SIG-M5 treated with dmso at 0.1 percent for 504 hours (cell line): ENCODE results near the gene RBM19.

Experiments
- DNase-seq: peaks from one replicate; lab custom pipeline; 2025; ENCODE audit not compliant: unreplicated experiment; lab: John Stamatoyannopoulos, UW

Gene RBM19

DNA sequence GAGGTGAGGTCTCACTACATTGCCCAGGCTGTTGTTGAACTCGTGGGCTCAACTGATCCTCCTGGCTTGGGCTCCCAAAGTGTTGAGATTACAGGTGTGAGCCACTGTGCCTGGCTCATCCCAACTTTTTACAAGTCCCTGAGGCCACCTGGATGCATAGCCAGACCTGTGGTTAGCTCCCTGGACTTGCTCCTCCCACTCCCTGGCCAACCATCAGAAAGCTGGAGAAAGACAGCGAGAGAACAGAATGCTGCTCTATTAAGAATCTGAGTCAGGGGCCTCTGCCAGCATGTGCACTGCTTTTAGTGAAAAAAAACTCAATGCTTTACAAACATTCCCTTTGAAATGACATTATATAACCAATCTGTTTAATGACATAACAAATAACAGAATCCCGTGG is 78.2 kb downstream of the RBM19 start:
- DNase-seq = no peak

DNA sequence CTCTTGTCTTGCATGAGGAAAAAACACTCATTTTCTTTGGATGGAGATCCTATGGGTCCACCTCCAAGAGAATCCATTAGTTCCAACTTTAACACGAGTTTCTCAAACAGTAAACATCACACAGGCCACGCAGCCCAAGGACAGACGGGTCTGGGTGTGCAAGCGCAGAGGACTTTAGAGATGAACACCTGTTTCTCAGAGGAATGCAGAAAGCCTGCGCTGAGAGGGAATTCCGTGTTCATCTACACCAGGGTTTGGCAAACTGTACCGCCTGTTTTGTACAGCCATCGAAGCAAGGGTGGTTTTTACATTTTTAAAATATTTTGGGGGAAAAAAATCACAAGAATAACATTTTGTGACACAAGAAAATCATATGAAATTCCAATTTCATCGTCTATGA is 79.4 kb downstream of the RBM19 start:
- DNase-seq = no peak

GRCh38 chr12:113884392-113884791 is 81.7 kb downstream of the RBM19 start:
- DNase-seq = no peak

- no peak for DNase-seq
Measured at GRCh38 chr12:113882690-113883089, 83.4 kb downstream of the RBM19 start.

- DNase-seq = no peak
Measured at GRCh38 chr12:113880988-113881962, 84.8 kb downstream of the RBM19 start.

DNA sequence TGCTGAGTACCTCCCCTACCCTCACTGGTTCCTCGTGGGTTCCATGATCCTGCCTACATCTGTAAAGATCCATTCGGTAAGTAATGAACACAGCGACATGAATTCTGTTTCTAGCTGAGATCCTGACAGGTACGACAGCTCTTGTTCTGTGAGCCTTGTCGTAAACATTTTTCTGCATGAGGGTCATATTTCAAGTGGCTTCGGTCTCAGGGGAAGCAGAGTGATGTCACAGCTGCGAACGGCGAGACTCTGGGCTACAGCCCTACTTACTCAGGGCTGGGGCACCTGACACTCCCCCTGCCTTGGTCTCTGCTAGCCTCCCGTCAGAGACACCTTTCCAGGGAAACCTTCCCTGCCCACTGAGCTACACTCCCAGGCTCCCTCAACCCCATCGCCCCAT is 85.8 kb downstream of the RBM19 start:
- no peak for DNase-seq

DNA sequence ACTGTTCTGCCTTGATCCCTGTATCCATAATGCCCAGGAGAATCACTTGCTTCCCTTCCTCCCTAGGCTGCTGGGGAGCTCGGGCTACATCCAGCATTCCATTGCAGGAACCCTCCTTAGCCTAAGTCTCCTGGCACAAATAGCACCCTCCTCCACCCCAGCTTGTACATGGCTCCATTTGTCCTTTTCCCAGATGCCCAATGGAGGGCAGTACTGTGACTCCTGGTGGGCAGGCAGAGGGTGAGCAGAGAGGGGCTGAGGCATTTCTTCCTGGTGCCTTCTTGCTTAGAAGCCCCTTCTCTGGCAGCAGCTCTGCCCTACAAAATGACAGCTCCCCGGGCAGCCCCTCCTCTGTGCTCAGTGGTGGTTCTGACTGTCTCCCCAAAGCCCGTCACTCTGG is 86.5 kb downstream of the RBM19 start:
- DNase-seq = no peak

DNA sequence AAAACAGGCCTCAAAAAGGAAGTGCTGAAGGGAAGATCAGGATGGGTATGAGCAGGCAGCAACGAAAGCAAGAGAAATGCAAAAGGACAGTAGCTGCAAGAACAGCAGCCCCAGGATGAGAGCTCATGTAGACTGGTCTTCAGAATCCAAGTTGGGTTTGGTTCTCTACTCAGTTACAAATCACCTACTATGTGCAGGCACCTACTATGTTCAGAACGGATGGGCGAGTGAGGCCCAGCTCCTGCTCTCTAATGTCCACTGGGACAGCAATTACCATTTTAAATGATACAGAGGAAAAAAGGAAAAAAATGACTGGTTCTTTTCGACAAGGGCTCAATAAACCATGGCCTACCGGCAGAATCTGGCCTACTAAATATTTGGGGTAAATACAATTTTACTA is 88.5 kb downstream of the RBM19 start:
- no peak for DNase-seq

DNA sequence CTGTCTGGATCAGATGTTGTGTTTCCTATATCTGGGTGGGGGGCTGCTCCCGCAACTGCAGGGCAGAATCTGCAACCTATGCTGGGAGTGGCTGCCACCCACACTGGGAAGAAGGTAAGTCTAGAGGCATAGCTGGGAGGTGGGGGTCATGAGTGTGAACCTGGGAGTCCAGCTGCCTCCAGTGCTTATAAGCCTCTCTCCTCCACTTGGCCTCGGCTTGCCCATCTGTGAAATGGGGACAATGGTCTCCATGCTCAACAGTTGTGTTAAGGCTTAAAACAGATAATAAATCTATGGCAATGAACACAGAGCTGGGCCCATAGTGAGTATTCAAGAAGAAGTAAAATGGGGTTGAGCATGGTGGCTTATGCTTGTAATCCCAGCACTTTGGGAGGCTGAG is 90.0 kb downstream of the RBM19 start:
- DNase-seq = no peak

DNA sequence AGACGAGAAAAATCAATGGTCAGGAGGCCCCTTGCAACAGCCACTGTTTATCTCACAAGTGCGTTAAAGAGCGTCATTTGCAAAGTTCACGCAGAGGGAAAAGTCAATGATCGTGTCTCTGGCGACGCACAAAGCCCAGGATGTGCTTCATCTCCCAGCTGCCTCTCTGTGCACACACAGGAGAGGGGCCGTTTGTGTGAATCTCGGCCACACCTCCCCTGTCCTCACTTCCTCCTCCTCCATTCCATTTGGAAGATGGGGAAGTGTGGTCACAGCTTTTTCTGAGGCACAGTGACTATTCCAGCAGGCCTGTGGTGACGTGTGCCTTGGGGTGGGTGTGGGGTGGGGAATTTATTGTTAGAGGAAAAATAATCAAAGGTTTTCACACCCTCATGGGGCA is 90.4 kb downstream of the RBM19 start:
- no peak for DNase-seq

DNA sequence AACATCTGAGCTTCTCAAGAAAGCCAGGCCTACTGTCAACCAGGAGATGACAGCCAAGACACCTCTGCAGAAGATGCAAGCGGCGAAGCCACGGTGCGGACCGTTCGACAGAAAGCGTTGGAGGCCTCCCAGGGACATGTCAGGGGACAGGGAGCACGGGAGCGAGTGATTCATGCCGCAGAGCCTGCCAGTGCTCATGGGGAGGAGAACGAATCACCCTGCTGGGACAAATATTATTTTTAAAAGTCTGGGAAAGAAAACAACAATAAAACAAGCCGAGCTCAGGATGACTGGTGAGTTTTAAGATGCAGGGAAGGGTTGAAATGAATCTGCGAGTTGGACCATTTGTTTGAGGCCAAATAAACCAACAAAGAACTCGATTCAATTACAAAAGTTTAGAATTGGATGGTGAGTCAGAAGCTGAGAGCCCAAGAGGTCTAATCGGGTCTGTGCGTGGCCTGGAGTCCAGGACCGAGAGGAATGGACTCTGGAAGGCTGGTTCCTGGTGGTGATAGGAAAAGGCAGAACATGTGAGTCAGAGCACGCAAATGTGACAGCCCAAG is 91.0 kb downstream of the RBM19 start:
- DNase-seq = no peak

- no peak for DNase-seq
Measured at GRCh38 chr12:113874326-113874725, 91.8 kb downstream of the RBM19 start.

- no peak for DNase-seq
Measured at GRCh38 chr12:113873740-113874139, 92.4 kb downstream of the RBM19 start.

DNA sequence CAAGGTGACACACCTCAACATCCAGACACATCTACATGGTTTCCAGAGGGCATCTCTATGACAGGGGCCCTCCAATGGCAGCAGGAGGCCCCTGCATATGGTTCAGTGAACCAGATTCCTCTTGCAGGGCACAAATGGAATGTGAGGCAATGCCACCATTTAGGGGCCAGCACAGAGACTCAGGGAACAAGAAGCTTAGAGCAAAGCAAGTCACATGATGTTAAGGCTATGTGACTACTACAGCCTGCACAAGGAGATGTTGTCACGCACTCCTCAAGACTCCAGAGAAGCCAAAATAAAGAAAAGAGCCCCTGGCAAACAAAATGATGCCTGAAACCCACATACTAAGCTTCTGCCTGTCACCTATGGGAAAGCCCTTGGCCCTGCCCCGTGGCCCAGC is 95.2 kb downstream of the RBM19 start:
- DNase-seq = no peak

- no peak for DNase-seq
Measured at GRCh38 chr12:113870035-113870434, 96.1 kb downstream of the RBM19 start.

- no peak for DNase-seq
Measured at GRCh38 chr12:113868365-113868764, 97.8 kb downstream of the RBM19 start.

DNA sequence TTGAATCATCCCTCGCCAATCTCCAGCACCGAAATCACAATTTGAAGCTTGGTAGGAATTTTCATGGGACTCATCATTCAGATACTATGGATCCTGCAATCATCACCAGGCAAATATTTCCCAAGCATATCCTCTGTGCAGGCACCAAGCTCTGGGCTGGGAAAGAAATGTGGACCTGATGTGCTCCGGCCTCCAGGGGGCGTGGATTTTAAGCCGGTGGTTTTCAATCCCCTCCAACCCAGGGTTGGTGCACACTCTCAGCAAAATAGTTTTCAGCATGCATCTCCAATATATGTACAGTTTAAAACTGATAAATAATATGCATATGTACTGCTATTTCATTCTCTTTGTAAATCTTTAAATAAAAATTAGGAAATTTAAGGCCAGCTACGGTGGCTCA is 98.9 kb downstream of the RBM19 start:
- DNase-seq = no peak

GRCh38 chr12:113866496-113866895 is 99.6 kb downstream of the RBM19 start:
- no peak for DNase-seq

GRCh38 chr12:113863455-113863845 is 102.7 kb downstream of the RBM19 start:
- no peak for DNase-seq

DNA sequence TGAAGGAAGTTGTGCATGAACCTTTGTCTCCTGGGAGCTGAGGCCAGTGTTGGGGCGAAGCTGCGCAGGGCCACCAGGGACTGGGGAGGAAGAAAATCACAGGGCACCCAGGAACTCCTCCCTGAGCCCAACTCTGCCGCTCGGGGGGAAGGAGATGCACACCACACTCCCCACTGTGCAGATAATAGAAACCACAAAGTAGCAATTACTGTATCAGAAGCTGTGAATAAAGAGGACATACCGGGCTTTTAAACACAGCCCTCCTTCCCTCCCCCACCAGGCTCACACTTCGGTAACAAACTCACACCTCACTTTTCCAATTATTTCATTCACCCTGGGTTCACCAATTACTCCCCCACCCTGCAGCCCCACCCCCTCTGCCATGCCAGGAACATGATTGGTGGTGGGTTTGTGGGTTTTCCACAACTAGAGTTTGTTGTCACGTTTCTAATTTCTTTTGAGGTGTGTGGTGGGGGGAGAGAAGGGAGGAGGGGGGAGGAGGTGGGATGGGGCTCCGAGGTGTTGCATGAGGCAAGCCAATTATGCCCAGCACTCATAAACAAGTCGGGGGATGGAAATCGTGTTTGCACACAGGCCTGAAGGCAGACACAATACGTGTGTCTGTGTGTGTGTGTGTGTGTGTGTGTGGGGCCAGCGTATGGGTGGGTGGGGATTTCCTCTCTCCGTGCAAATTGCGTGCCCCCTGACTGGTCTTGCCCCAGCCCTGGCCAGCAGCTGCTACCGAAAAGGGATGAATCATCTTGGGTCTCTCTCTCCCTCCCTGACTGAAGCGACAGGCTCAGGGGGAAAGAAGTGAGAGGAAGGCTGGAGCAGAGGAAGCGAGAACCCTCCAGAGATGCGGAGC is 103.3 kb downstream of the RBM19 start:
- DNase-seq = peak; percentile 80

- DNase-seq = no peak
Measured at GRCh38 chr12:113861708-113862312, 104.3 kb downstream of the RBM19 start.
